GM18499 (cell line): ENCODE data around the gene ARFGEF3.

Experiments used
- ATAC-seq: cut with Tn5 transposase; IDR thresholded peaks from one replicate; pipeline ENCODE4 v1.9.1; 2021; ENCODE audit warnings: moderate number of reproducible peaks; ENCODE audit not compliant: insufficient read depth, unreplicated experiment

ARFGEF3 gene

DNA sequence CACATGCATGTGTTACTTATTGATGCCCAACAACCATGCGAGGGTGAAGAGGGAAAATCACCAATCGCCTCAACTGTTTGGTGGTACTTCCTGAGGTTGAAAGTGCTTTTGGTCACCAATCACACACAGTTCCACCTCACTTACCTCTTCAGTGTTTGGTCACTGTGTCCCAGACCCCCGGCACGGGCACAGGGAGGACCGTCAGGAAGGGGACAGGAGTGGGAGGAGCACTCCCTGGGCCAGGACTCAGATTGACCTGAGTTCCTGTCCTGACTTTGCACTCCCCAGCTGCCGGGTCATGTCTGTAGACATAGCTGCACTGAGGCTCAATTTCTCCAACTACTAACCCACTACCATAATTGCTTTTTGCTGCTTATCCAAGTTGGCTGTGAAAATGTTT lies 130.7 kb downstream of the ARFGEF3 start:
- no peak for ATAC-seq

DNA sequence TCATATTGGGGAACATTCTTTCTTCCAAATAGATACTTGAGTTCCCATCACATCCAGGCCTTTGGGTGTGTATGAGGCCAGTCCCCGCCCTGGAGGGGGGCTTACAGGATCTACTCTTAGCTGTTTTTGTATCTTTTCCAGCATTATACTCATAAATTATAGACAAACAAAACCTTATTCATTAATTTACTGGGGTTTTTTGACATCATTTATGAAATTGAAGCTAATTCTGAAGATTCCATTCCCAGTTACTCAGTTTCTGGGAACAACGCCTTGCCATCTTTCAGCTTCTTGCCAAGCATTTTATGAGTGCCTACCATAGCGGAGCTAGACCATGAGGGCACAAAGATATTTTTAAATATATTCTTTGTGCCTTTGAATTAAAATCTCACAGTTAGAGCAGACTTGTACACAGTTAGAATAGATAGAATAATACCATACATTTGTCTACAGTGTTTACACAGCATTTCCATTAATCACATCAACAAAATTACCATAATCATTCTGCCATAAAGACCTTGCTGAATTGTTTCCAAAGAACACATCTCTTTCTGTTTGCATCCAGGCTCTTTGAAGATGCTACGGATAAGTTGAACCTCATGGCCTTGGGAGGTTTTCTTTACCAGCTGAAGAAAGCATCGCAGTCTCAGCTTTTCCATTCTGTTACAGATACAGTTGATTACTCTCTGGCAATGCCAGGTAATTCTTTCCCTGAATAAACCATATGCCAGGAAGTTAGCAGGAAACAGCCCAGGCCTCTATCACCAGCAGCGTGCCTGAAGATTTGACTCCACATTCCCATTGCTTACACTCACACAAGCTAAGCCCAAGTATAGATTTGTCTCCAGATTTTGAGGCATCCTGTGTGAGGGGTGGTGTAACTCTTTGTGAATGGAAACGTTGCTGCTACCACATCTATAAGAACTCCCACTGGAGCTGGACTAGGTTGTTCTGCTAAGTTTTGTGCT lies 132.0 kb downstream of the ARFGEF3 start:
- ATAC-seq, result no peak

DNA sequence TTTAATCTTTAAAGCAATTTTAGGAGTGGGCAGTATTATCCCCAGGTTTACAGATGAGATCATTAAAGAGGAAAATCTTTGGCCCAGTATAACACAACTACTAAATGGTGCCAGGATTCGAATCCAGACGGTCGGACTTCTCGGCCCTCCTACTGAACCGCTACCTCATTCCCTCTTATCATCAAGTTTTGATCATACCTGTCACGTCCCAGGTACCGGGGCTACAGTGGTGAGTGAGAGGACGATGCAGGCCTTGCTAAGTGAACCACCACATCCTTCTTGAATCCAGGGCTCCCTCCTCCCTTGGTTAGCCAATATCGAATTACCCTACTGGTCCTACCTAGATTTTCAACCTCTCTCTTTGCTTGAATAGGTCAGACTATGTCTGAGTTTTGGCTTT lies 134.6 kb downstream of the ARFGEF3 start:
- no peak for ATAC-seq

DNA sequence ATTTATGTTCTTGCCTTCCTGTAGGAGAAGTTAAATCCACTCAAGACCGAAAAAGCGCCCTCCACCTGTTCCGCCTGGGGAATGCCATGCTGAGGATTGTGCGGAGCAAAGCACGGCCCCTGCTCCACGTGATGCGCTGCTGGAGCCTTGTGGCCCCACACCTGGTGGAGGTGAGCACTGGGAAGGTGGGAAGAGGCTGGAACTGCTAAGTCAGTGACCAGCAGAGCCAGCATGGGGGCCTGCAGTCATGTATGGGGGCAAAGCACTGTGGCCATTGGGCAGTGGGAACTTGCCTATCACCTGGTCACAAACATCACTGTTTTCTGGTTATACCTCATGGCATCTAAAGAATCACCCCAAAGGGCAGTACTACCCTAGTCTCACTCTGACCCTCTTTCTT lies 135.0 kb downstream of the ARFGEF3 start:
- ATAC-seq, result no peak

DNA sequence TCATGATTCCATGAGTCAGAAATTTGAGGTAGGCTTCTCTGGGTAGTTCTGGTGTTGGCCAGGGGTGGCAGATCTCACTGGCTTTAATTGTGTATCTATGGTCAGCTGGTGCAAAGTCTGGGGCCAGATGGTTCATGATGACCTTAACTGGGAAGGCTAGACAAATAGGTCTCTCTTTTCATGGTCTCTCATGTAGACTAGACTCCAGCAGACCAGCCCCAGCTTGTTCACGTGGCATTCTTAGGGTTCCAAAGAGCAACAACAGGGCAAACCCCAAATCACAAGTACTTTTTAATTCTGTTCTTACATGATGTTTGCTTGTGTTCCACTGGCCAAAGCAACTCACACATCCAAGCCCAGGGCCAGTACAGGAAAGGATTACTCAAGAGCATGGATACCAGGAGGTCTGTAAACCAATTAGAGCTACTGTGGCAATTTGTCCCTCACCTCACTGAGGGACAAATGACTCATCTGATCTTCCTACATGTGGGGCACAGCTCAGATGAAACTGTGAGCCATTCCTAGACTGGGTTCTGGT lies 136.1 kb downstream of the ARFGEF3 start:
- no peak for ATAC-seq

DNA sequence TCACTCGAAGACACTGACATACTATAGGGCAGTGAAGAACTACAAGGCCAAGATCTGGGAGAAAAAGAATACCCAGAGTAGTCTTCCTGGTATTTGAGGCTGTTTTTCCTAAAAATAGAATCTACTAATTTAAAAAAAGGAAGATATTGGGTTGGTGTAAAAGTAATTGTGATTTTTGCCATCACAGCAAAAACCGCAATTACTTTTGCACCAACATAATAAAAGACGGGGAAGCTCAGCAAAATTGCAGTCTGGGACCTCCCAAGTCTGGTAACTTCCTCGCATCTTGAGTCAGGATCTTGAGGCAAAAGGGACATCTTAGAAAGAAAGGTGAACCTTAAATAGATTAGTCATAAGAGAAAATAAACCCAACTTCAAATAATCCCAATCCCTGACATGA lies 138.7 kb downstream of the ARFGEF3 start:
- ATAC-seq, result no peak

DNA sequence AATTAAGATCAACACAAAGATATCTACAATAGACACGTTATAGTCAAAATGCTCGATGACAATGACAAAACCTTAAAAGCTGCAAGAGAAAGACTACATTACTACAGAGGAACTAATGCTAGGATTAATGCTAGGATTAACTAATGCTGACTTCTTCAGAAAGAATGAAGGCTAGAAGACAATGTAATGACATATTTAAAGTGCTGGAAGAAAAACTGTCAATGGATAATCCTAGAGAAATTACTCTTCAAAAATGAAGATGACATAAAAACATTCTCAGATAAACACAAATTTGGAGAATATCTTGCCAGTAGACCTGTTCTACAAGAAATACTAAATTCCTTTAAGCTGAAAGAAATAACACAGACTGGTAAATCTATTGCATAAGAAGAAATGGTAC lies 140.8 kb downstream of the ARFGEF3 start:
- ATAC-seq, result no peak

DNA sequence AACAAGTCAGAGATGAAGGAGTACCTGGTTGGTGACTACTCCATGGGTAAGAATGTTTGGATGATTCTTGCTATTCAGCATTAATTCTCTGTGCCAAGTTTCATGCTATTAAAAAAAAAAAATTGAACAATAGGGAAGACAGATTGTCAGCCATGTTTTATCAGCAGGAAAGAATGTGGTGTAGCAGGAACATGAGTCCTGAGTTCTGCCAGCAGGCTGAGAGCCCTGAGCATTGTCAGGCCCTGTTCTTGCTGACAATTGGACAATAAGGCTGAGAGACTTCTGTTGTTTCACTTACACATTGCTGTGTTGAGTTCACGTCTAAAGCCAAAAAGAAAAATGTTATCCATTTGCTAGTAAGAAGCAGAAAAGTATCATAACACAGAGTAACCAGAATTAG lies 145.6 kb downstream of the ARFGEF3 start:
- ATAC-seq, result no peak

DNA sequence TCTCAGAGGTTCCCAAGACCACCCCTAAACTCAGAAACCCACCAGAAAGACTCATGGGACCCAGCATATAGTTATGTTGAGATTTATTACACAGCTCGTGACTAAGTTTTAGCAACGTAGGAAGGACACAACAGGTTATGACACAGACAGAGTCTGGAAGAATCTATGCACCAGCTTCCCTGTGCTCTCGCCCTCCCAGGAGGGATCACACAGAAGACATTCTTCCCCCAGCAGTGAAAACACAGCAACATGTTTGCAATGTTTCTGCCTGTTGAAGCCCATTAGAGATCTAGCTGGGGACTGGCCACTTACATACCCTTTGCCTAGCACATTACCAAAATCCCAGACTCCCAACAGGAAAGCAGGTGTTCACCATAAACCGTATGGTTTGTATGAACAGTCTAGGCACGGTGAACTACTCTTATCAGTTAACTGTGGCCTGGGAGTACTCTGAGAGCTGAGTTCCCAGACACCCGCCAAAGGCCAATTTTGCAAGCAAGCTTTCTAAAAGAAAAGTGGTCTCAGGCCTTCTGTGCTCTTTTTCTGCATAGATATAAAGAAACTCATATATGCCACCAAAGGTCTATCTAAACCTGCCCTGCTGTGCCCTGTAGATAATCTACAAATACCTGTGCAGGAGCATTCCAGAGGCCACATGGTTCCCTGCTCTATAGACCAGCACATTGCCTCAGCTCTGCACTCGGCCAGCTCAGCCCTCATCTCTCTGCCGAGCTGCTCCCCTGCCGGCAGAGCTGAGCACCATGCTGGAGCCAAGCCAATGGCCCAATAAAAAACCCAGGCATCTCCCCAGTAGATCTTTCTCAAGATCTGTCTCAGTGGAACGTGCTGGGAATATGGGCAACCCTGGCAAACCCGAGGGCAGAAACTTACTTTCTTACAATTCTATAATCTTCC lies 146.3 kb downstream of the ARFGEF3 start:
- no peak for ATAC-seq

DNA sequence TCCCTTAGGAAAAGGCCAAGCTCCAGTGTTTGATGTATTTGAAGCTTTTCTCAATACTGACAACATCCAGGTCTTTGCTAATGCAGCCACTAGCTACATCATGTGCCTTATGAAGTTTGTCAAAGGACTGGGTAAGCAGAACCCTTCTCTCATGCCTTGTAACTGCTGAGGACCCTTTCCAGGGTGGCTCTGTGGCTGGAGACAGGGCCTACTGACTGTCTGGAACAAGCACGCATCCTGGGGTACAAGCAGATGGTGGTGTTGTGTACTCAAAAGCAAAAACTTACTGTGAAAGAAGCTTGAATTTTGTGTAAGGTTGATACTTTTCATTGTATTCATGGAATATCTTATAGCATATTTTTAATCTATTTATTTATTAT lies 147.0 kb downstream of the ARFGEF3 start:
- no peak for ATAC-seq

DNA sequence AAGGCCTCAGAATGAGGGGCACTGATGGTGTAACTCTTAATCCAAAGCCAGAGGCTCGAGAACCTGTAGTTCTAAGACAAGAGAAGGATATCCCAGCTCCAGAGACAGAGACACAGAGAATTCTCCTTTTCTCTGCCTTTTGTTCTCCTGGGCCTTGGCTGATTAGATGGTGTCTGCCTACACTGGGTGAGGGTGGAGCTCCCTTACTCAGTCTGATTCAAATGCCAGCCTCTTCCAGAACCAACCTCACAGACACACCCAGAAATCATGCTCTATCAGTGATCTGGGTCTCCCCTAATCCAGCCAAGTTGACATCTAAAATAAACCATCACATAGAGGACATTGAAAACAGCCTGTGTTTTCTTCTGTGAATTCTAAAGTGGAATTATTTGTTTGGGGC lies 148.0 kb downstream of the ARFGEF3 start:
- ATAC-seq, result no peak

DNA sequence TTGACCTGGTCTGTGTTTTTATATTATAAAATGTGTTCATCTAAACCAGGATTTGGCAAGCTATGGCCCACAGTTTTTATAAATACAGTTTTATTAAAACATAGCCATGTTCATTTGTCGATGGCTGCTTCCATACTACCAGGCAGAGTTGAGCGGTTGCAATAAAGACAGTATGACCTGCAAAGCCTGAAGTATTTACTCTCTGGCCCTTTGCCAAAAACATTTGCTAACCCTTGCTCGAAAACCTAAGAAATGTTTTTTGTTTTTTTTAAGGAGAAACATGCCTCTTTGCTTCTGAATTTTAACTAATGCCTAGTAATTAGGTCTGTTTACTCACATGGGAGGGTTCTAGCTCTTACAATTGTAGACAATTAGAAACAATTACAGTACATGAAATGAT lies 148.6 kb downstream of the ARFGEF3 start:
- no peak for ATAC-seq

DNA sequence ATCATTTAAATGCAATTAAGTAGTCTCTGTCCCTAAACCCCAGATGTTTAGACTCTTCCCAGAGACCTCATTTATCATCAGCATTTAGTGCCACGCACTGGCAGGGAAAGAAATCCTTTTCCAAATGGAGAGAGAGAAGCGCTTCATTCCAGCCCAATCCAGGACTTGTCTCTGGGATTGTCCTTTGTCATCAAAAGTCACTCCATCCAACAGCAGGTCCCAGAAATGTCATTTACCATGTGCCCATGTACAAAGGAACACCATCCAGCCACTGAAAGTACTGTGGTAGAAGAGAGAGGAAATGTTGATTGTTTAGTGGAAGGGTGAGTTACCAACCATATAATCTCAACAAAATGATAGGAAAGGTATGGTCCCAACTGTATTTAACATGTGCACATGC lies 149.1 kb downstream of the ARFGEF3 start:
- ATAC-seq, result no peak

DNA sequence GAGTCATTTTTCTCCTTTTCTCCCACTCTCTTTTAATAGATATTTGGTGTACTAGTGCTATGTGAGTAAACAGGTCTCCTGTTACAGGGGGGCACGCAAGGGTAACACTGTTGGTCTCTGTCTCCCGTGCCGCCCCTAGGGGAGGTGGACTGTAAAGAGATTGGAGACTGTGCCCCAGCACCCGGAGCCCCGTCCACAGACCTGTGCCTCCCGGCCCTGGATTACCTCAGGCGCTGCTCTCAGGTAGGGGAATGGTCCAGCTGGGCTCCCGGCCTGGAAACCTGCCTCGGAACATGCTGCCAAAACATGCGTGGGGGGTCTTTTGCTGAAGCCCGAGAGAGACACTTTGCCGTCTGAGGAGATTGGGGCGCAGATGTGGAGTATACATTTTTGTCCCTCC lies 149.5 kb downstream of the ARFGEF3 start:
- ATAC-seq, result no peak

DNA sequence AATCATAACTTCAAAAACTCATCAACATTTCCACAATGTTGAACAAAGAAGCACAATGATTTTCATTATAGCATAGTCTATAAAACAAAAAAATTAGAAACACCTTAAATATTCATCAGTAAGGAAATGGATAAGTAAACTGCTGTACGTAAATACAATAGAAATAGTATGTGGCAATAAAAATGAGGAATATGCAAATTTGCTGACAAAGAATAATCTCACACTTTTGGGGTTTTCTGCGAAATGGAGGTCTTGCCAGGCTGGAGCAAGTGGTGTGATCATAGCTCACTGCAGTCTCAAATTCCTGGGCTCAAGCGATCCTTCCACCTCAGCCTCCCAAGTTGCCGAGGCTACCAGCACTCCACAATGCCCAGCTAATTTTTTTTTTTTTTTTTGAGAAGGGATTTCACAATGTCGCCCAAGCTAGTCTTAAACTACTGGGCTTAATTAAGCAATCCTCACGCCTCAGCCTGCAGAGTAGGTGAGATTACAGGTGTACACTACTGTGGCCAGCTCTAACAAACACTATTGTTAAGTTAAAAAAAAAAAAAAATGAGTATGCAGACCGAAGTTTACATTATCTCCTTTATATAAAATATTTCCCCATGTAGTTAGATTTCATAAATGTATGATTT lies 157.1 kb downstream of the ARFGEF3 start:
- no peak for ATAC-seq

DNA sequence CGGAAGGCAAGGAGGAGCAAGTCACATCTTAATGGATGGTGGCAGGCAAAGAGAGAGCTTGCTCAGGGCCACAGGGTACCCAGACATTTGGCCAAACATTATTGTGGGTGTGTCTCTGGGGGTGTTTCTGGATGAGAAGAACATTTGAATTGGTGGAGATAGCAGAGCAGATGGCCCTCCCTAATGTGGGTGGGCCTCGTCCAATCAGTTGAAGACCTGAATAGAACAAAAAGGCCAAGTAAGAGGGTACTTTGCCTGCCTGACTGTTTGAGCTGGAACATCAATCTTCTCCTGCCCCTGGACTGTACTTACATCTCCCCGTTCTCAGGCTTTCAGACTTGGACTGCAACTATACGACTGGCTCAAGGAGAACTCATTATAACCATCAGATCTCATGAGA lies 160.2 kb downstream of the ARFGEF3 start:
- ATAC-seq, result no peak

DNA sequence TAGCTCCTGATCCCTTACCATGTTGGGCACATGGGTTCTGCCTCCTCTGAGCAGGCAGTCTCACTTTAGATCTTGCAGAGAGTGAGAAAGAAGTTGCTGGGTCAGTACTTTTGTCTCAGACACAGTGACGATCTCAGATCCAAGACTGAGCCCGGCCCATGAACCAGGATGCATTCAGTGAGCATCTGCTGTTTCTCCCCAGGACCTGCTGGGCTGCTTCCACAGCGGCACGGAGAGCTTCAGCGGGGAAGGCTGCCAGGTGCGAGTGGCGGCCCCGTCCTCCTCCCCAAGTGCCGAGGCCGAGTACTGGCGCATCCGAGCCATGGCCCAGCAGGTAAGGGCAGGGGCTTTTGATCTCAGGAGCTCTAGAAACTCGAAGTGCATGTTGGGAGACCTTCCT lies 162.1 kb downstream of the ARFGEF3 start:
- ATAC-seq, result no peak

DNA sequence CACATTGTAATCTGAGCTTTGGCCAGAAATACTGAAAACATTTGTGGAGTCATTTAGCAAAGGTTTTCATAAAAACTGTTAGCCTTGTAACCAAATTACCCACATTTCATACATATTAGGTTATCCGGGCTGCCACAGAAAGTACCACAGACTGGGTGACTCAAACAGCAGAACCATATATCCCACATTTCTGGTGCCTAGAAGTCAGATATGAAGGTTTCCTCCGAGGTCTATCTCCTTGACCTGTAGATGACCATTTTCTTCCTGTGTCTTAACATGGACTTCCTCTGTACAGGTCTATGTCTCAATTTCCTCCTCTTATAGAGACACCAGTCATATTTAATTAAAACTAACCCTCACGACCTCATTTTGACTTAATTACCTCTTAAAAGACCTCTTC lies 166.5 kb downstream of the ARFGEF3 start:
- no peak for ATAC-seq

DNA sequence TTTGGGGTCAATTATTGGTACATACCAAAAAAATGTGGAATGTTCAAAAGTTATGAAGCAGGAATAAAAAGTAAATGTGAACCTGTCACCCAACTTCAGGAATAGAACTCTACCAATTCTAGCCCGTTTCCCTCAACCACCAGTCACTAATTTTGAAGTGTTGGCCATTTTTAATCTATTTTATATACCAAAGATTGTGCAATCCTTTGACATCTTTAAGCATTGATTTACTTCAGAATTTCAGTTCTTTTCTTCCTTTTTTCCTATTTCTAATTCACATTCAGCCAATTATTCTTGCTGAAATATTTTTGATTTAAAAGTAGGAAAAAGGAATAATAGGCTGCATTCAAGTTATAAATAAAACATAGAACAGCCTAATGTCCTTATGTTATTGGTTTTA lies 169.0 kb downstream of the ARFGEF3 start:
- ATAC-seq, result no peak

DNA sequence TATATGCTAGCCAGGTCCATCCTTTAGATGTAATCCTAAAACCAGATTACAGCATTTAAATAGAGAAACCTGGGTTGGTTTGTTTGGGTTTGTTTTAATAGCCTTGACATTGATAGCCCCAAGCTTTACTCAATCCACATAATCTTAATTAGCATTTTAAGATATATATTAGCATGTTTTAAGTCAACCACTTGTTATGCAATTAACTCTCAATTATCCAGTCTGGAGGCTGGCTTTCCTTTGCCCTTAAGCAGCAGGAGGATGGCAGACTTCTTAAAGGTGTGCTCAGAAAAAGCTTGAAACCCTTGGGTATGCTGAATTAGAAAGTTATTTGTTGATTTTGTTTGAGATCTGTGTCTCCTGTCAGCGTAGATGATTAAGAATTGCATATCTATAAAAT lies 169.7 kb downstream of the ARFGEF3 start:
- no peak for ATAC-seq

DNA sequence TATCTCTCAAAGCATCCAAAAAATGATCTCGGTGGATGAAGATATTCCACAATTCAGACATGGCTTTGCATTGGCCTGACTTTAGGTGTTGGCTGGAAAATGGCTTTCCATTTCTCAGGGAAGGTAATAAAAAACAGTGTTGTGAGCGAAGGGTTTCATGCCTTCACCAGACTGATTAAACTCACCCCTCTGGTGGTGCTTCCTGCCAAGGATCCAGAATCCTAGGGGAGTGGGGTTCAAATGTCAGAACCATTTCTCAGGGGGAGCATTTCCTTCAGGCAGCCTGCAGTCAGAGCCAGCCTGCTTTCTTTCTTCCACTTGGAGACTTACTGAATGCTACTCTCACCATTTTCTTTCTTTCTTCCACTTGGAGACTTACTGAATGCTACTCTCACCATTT lies 170.2 kb downstream of the ARFGEF3 start:
- ATAC-seq, result no peak
